ENCODE measurements around the gene NPAS4. TPM values are rescaled to one million over a fixed set of nuclear protein-coding genes. Genes with fewer than 3 reads are reported as not detected.

Gene NPAS4
- total RNA-seq, 1 experiment from 2014 or later: 1.6 TPM

DNA sequence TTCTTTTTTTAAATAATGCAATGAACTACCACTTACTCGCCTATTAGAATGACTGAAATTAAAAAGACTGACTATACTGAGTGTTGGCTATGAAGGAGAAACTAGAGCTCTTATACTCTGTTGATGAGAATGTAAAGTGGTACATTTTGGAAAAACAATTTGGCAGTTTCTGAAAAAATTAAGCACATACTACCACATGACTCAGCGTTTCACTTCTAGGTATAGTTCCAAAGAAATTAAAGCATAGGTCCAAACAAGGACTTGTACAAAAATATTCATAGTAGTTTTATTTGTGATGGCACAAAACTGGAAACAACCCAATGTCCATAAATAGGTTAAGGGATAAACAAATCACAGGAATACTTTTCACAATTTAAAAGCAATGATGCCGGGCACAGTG is 26.9 kb upstream of the NPAS4 start:
- Histone ChIP-seq H3K14ac (ENCODE audit: insufficient read depth, low read length) (no peak overlapping the region), H4K20me1 (ENCODE audit: control insufficient read depth, insufficient read depth, insufficient read length) (no peaks in the 10 kb centered on the region), H2BK12ac (ENCODE audit: insufficient read length, low read depth, low read length) (no peak overlapping the region), H2BK120ac (ENCODE audit: low read depth, low read length, poor library complexity, severe bottlenecking) (no peak overlapping the region), H2BK20ac (ENCODE audit: low read depth, low read length, poor library complexity, severe bottlenecking) (no peak overlapping the region), H3K27ac (ENCODE audit: insufficient read length, low read depth, low read length) (no peak overlapping the region), H3K79me2 (ENCODE audit: insufficient read depth, low read length) (no peaks in the 10 kb centered on the region), H3K9me3 (ENCODE audit: control insufficient read depth, low read depth, low read length) (no peaks in the 10 kb centered on the region), H3K79me1 (ENCODE audit: insufficient read depth, low read depth, low read length, poor library complexity, severe bottlenecking) (no peaks in the 10 kb centered on the region), H3K9ac (ENCODE audit: extremely low read depth, insufficient read length, low read length) (no peak overlapping the region), H3T11ph (ENCODE audit: low read length) (no peak overlapping the region), H4K91ac (ENCODE audit: insufficient read length, low read depth, low read length) (no peak overlapping the region), H2AK5ac (ENCODE audit: insufficient read length, low read length) (no peak overlapping the region), H3K4me1 (ENCODE audit: insufficient read depth, low read length) (no peaks in the 10 kb centered on the region), H3K56ac (ENCODE audit: insufficient read length, low read depth, low read length) (no peak overlapping the region), H3K4ac (ENCODE audit: low read depth, low read length) (no peak overlapping the region), H3K4me2 (ENCODE audit: insufficient read depth, insufficient read length, low read length) (no peak overlapping the region), H4K5ac (ENCODE audit: insufficient read length, low read depth, low read length) (no peak overlapping the region), H3K27me3 (ENCODE audit: insufficient read depth, low read length) (no peaks in the 10 kb centered on the region), H4K8ac (replicated peaks; ENCODE audit: insufficient read length, low read depth, low read length) (no peak overlapping the region), H3K18ac (ENCODE audit: insufficient read length, low read depth, low read length) (no peak overlapping the region), H2AFZ (ENCODE audit: low read length) (no peak overlapping the region), H2BK15ac (ENCODE audit: low read depth, low read length) (no peak overlapping the region), H3K23ac (ENCODE audit: insufficient read length, low read depth, low read length) (no peak overlapping the region), H3K23me2 (ENCODE audit: insufficient read length, low read depth, low read length, poor library complexity, severe bottlenecking) (no peaks in the 10 kb centered on the region), H2BK5ac (ENCODE audit: insufficient read length, low read length) (no peak overlapping the region)
- Mint-ChIP-seq H3K36me3 (ENCODE audit: insufficient read depth in 1 of 3, low read depth in 3 of 3) (no peaks in the 10 kb centered on the region), H3K27ac (no peak overlapping the region), H3K9me3 (no peaks in the 10 kb centered on the region), H3K4me1 (0 out of 4 replicates have a peak, but pooled peaks cover 0 to 3% of the 10 kb centered on the region in 2 experiments), H3K27me3 (ENCODE audit: low read depth) (peaks cover 16% of the 10 kb centered on the region), H3K4me3 (no peak overlapping the region)
- DNase-seq: no peak
- no CpG with 5 or more reads among the region's 3 CpGs for WGBS (ENCODE audit: extremely low coverage, insufficient read length, low lambda C conversion rate)
- TF ChIP-seq, protein P1, sequence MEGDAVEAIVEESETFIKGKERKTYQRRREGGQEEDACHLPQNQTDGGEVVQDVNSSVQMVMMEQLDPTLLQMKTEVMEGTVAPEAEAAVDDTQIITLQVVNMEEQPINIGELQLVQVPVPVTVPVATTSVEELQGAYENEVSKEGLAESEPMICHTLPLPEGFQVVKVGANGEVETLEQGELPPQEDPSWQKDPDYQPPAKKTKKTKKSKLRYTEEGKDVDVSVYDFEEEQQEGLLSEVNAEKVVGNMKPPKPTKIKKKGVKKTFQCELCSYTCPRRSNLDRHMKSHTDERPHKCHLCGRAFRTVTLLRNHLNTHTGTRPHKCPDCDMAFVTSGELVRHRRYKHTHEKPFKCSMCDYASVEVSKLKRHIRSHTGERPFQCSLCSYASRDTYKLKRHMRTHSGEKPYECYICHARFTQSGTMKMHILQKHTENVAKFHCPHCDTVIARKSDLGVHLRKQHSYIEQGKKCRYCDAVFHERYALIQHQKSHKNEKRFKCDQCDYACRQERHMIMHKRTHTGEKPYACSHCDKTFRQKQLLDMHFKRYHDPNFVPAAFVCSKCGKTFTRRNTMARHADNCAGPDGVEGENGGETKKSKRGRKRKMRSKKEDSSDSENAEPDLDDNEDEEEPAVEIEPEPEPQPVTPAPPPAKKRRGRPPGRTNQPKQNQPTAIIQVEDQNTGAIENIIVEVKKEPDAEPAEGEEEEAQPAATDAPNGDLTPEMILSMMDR (conservative IDR thresholded peaks at IDR 0.05): no peak
